NCI-H2171 (cell line): Measurements from ENCODE around the gene UBTD1.
"Not testable (repeated sequence)": the region's sequence is repeated elsewhere in the genome, so short reads cannot be mapped to it uniquely, and the experiment has no call there.

ENCODE experiments used
- DNase-seq: peaks from one replicate; lab custom pipeline; 2025; lab: John Stamatoyannopoulos, UW

The UBTD1 gene

DNA sequence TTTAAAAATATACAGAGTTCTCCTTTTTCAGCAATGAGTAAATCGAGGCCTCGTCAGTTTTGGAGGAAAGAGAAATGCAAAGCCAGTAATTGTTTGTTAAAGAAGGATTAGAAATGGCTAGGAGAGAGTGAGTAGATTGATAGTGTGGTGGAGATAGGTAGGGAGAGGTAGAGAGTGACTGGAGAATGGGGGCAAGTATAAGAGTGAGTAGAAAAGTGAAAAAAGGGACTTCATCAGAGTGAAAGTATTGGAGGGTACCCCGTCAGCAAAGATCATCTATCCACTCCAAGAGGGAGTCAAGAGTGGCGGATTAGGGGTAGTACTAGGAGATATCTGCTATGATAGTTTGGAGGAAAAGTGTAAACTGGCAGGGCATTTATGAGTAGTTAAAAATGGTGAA, 64.6 kb downstream of the UBTD1 start:
- DNase-seq = no peak

GRCh38 chr10:97564776-97565175, 66.1 kb downstream of the UBTD1 start:
- DNase-seq = no peak

- no peak for DNase-seq
Observed at GRCh38 chr10:97566336-97566996, 67.7 kb downstream of the UBTD1 start.

- DNase-seq = no peak
Observed at GRCh38 chr10:97567891-97568290, 69.2 kb downstream of the UBTD1 start.

DNA sequence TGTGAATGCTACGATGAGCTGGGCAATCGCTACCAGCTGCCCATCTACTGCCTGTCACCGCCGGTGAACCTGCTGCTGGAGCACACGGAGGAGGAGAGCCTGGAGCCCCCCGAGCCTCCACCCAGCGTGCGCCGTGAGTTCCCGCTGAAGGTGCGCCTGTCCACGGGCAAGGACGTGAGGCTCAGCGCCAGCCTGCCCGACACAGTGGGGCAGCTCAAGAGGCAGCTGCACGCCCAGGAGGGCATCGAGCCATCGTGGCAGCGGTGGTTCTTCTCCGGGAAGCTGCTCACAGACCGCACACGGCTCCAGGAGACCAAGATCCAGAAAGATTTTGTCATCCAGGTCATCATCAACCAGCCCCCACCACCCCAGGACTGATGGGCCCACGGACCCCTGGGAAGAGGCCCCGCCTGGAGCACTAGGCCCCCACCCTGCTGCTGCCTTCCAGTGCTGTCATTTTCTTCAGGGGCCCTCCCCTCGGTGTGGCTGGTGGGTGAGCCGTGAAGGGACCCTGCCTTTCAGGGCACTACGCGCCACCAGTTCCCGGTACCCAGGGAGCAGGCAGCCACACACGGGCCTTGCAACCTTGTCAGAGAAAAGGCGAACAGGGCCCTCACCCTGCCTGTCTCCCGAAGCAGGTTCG, 71.5 kb downstream of the UBTD1 start:
- no peak for DNase-seq

GRCh38 chr10:97570789-97571471, 72.2 kb downstream of the UBTD1 start:
- peak; percentile 65 for DNase-seq

GRCh38 chr10:97571622-97572021, 72.9 kb downstream of the UBTD1 start:
- DNase-seq = no peak

GRCh38 chr10:97572214-97572989, 73.7 kb downstream of the UBTD1 start, which contains the start of gene ANKRD2:
Gene ANKRD2, plus strand, starts transcription at chr10:97572779. Its CDS starts 10 bp downstream, at chr10:97572789.
- peak; percentile 4 for DNase-seq

- DNase-seq = no peak
Observed at GRCh38 chr10:97573021-97573420, 74.3 kb downstream of the UBTD1 start.

- no peak for DNase-seq
Observed at GRCh38 chr10:97573672-97574071, 74.9 kb downstream of the UBTD1 start.

- DNase-seq = peak; percentile 56
Observed at GRCh38 chr10:97574374-97575126, 75.8 kb downstream of the UBTD1 start.

DNA sequence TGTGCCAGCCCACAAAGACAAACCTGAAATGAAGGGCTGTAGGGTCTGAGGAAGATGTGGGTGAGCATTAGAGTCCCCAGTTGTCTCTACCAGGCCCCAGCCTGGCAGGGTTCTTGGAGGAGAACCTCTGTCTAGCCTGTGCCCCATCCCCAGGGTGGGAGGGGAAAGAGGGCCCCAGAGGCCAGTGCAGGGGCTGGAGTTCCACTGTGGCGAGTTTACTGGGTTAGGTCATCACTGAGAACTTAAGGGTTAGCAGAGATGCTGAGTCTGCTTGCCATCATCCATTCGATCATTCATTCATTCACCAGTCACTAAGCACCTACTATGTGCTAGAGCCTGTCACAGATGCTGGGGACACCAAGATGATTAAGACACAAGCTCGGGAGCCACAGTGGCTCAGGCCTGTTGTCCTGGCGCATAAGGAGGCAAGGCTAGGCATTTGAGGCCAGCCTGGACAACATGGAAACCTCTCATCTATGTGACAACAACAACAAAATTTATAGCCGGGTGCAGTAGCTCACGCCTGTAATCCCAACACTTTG, 76.5 kb downstream of the UBTD1 start:
- no peak for DNase-seq

DNA sequence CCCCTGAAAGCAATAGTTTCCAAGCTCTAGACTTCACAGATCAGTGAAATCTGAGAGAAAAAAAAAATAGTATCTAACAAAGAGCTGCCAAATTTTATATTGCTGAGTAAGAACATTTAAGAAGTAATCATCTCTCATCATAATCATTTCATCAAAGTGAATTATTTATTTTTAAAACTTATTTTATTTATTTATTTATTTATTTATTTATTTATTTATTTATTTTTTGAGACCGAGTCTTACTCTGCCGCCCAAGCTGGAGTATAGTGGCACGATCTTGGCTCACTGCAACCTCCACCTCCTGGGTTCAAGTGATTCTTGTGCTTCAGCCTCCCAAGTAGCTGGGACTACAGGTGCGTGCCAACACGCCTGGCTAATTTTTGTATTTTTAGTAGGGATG, 77.8 kb downstream of the UBTD1 start:
- DNase-seq = not testable (repeated sequence)

- no peak for DNase-seq
Observed at GRCh38 chr10:97577701-97578100, 79.0 kb downstream of the UBTD1 start.

DNA sequence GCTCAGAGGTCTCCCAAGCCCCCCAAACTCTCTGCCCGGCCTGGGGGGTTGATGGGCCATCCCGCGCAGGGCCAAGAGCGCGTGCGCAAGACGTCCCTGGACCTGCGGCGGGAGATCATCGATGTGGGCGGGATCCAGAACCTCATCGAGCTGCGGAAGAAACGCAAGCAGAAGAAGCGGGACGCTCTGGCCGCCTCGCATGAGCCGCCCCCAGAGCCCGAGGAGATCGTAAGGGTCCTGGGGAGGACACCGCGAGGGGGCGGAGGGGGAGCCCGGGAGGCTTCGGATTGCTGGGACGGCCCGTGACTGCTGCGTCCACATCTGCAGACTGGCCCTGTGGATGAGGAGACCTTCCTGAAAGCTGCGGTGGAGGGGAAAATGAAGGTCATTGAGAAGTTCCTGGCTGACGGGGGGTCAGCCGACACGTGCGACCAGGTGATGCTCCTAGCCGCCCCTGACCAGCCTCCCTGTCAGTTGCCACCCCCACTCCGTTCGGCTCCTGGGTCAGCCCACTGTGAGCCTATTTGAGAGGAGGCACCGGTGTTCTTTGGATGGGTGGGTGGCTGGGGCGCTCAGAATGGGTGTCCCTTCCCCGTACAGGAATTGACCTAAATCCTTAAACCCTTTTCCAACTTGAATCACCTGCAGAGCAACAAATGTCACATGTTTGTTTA, 79.6 kb downstream of the UBTD1 start:
- no peak for DNase-seq

GRCh38 chr10:97580421-97581367, 82.0 kb downstream of the UBTD1 start:
- DNase-seq = no peak

- no peak for DNase-seq
Observed at GRCh38 chr10:97582169-97582568, 83.4 kb downstream of the UBTD1 start.

GRCh38 chr10:97583476-97583875, 84.8 kb downstream of the UBTD1 start:
- DNase-seq = no peak

GRCh38 chr10:97584060-97584797, 85.5 kb downstream of the UBTD1 start, which contains the start of gene HOGA1:
Gene HOGA1, plus strand, starts transcription at chr10:97584389. Its CDS starts 315 bp downstream, at chr10:97584704.
- no peak for DNase-seq
